Kidney (tissue), 14 donors: ENCODE data around the gene SCN1B. TPM values are rescaled to one million over a fixed set of nuclear protein-coding genes. Genes with fewer than 3 reads are reported as not detected.
A peak's percentile ranks its signal among the peaks of the same experiment; 100 is the strongest.

Experiments used
- DNase-seq, 5 donors: peaks; one replicate each; pipeline ENCODE4 v3.0.0-alpha.2; 2013 to 2020
- FAIRE-seq: peaks from 2 replicates; lab custom pipeline; 2012; peaks lifted over from hg19 to GRCh38; lab: Jason Lieb, UNC
- H3K27ac ChIP-seq, 2 donors: one replicate each; pipeline ENCODE4 v1.7.0; 2013; ENCODE audit warnings: low read depth in 2 of 2, low read length in 2 of 2, inconsistent platforms in 1 of 2
- H3K27me3 ChIP-seq: one replicate; pipeline ENCODE4 v1.7.1; 2013; ENCODE audit warnings: low read length, inconsistent platforms; ENCODE audit not compliant: control insufficient read depth, insufficient read depth
- H3K36me3 ChIP-seq, 3 donors: one replicate each; pipeline versions ENCODE4 v1.7.0 to v1.7.1; 2013; ENCODE audit warnings: low read length in 3 of 3, control low read depth in 1 of 3, inconsistent platforms in 1 of 3; ENCODE audit not compliant: insufficient read depth in 3 of 3, control insufficient read depth in 2 of 3
- H3K4me1 ChIP-seq, 3 donors: one replicate each; pipeline versions ENCODE4 v1.7.0 to v1.7.1; 2013; ENCODE audit warnings: low read length in 3 of 3, inconsistent platforms in 1 of 3, low read depth in 1 of 3; ENCODE audit not compliant: control insufficient read depth in 2 of 3, insufficient read depth in 2 of 3
- H3K4me3 ChIP-seq, 3 donors: one replicate each; pipeline versions ENCODE4 v1.7.0 to v1.8.1; 2013; ENCODE audit warnings: low read length in 3 of 3, control low read depth in 1 of 3, inconsistent platforms in 1 of 3
- H3K9ac ChIP-seq, 3 donors: one replicate each; pipeline versions ENCODE4 v1.7.0 to v1.7.1; 2013; ENCODE audit warnings: low read length in 3 of 3, control low read depth in 1 of 3, inconsistent platforms in 1 of 3
- H3K9me3 ChIP-seq, 3 donors: one replicate each; pipeline versions ENCODE4 v1.7.0 to v1.7.1; 2013; ENCODE audit warnings: low read length in 3 of 3, control low read depth in 1 of 3, inconsistent platforms in 1 of 3; ENCODE audit not compliant: control insufficient read depth in 2 of 3, insufficient read depth in 1 of 3
- CTCF ChIP-seq: IDR thresholded peaks from 3 replicates; pipeline ENCODE4 v1.5.1; 2012; ENCODE audit warnings: mild to moderate bottlenecking, moderate library complexity, borderline replicate concordance; ENCODE audit not compliant: insufficient read depth; ENCODE audit errors: extremely low read depth
- intact Hi-C: fragments of 100-400 bp; cut with DNase I; formaldehyde crosslinking; loops from one replicate; pipeline ENCODE4 v1.11.1; 2022
- polyA plus RNA-seq: library from polyadenylated mRNA; stranded (reverse); fragments of 350-450 nt; fragmentation: Illumina TruSeq; extraction: RNeasy Lipid Tissue Mini Kit (QIAGEN cat#74804); gene quantifications from one replicate; pipeline ENCODE4 v1.2.3, GENCODE V29; 2014; ENCODE audit warnings: low read depth, low replicate concordance; ENCODE audit not compliant: insufficient read depth
- total RNA-seq: library from RNA; stranded (reverse); fragmentation: NEBNext Ultra II Directional; extraction: Animal tissue kit (Norgen Biotek cat#: 25700); gene quantifications from one replicate; pipeline ENCODE4 v1.2.1, GENCODE V29; 2021
- donor health status: control.
- donor health status: control.
- donor health status: control.
- donor health status: control.
- donor health status: control.
- donor health status: DM: yes; HTN: yes; CAD: no.
- donor health status: Normal renal cell carcinoma (clear cell type).

The SCN1B gene
- total and polyA plus RNA-seq, 2 donors from 2014 or later: 9.6 to 24.1 TPM

DNA sequence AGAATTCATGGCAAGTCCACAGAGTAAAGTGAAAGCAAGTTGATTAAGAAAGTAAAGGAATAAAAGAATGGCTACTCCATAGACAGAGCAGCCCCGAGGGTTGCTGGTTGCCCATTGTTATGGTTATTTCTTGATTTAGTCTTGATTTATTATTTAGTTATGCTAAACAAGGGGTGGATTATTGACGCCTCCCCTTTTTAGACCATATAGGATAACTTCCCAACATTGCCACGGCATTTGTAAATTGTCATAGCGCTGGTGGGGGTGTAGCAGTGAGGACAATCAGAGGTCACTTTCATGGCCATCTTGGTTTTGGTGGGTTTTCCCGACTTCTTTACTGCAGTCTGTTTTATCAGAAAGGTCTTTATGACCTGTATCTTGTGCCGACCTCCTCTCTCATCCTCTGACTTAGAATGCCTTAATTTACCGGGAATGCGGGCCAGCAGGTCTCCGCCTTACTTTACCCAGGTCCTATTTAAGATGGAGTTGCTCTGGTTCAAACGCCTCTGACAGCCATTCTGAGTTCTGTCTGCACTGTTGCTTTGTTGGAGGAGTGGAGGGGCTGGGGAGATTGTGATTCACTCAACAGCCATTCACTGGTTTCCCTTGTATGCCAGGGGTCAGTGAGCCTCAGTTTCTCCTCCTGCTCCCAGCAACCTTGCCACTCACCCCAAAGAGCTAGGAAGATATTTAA lies 38.8 kb downstream of the SCN1B start:
- H3K9me3 ChIP-seq: peaks cover 0 to 4% (median 3%) of the 10 kb centered on the region in 3 donors
- FAIRE-seq (no peak), DNase-seq (peak in 1 of 5 donors; percentile 28)
- no peak for TF ChIP-seq CTCF
- H3K4me3 ChIP-seq: no peak overlapping the region
- H3K9ac ChIP-seq: no peak overlapping the region
- intact Hi-C loops: no loop called here
- peaks cover 0 to 3% (median 0%) of the 10 kb centered on the region in 3 donors for H3K4me1 ChIP-seq
- H3K27me3 ChIP-seq: no peaks in the 10 kb centered on the region
- H3K36me3 ChIP-seq: no peaks in the 10 kb centered on the region
- H3K27ac ChIP-seq: no peak overlapping the region

DNA sequence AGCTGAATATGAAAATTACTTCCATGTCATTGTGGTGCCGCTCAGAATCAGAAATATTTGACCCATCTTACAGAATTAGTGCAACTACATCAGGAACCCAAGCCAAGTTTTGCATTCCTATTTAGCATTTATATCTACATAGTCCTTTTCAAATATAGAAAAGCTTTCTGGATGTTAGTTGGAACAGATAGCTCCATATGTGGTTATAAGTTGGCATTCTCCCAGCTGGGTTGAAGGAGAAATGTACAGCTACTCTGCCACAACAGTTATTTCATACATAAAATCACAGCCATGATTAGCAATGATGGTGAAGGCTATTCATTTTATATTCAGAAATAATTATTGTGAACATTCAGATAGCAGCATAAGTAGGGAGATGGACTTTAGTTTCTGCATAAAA lies 39.4 kb downstream of the SCN1B start:
- H3K4me3 ChIP-seq: no peak overlapping the region
- FAIRE-seq: no peak
- no peaks in the 10 kb centered on the region for H3K27me3 ChIP-seq
- H3K9ac ChIP-seq: no peak overlapping the region
- H3K4me1 ChIP-seq: peaks cover 0 to 3% (median 0%) of the 10 kb centered on the region in 3 donors
- no peaks in the 10 kb centered on the region for H3K36me3 ChIP-seq
- no peak overlapping the region for H3K27ac ChIP-seq
- H3K9me3 ChIP-seq: peaks cover 0 to 4% (median 3%) of the 10 kb centered on the region in 3 donors
- TF ChIP-seq CTCF: no peak
- intact Hi-C loops: no loop called here
- no peak for DNase-seq

- DNase-seq (no peak), FAIRE-seq (no peak)
- Histone ChIP-seq H3K36me3 (no peaks in the 10 kb centered on the region), H3K9ac (no peak overlapping the region), H3K4me3 (no peak overlapping the region), H3K4me1 (peaks cover 0 to 3% (median 0%) of the 10 kb centered on the region in 3 donors), H3K9me3 (peaks cover 0 to 4% (median 3%) of the 10 kb centered on the region in 3 donors), H3K27ac (no peak overlapping the region), H3K27me3 (no peaks in the 10 kb centered on the region)
- no peak for TF ChIP-seq CTCF
- intact Hi-C loops: no loop called here
Measured at GRCh38 chr19:35070471-35070870, 40.2 kb downstream of the SCN1B start.
